ENCODE results near the gene LRP11.
"Not testable (repeated sequence)": the region's sequence is repeated elsewhere in the genome, so short reads cannot be mapped to it uniquely, and the experiment has no call there.

LRP11 gene

DNA sequence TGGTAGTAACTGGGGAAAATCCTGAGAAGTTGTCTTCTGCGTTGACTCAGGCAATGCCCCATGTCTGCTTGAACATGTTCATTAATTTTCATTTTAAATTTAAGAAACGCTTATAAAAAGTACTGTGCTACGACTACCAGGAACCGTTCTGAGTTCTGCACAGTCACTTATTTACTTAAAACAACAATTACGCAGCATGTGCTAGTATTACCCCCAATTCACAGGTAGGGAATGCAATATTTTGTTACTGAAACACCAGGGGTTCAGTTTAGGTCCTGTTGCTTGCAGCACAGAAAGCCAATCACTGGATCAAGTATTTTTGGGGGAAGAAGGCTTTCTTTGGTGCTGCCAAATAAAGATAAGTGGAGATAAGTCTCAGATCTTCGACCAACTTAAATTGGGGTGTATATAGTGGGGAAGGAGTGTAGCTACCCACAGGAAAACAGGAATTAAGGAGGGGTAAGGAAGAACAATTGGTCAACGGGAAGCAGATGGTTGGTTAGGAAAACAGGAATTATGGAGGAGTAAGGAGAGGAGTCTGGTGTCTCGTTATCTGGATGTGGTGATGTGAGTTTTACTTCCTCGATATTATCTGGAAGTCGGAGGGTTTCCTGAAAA, 5.2 kb upstream of the LRP11 start:
- in situ Hi-C loops (cut with MboI; ENCODE audit: low pct_unique_long_range_greater_than_20kb, low sequenced_read_pairs, unreplicated experiment), result no loop called here
- DNase-seq (ENCODE audit: low spot score), result no peak
- TF ChIP-seq, protein P1, sequence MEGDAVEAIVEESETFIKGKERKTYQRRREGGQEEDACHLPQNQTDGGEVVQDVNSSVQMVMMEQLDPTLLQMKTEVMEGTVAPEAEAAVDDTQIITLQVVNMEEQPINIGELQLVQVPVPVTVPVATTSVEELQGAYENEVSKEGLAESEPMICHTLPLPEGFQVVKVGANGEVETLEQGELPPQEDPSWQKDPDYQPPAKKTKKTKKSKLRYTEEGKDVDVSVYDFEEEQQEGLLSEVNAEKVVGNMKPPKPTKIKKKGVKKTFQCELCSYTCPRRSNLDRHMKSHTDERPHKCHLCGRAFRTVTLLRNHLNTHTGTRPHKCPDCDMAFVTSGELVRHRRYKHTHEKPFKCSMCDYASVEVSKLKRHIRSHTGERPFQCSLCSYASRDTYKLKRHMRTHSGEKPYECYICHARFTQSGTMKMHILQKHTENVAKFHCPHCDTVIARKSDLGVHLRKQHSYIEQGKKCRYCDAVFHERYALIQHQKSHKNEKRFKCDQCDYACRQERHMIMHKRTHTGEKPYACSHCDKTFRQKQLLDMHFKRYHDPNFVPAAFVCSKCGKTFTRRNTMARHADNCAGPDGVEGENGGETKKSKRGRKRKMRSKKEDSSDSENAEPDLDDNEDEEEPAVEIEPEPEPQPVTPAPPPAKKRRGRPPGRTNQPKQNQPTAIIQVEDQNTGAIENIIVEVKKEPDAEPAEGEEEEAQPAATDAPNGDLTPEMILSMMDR (IDR thresholded peaks at IDR 0.05; ENCODE audit: extremely low read depth, insufficient read depth, missing control alignments), result no peak

DNA sequence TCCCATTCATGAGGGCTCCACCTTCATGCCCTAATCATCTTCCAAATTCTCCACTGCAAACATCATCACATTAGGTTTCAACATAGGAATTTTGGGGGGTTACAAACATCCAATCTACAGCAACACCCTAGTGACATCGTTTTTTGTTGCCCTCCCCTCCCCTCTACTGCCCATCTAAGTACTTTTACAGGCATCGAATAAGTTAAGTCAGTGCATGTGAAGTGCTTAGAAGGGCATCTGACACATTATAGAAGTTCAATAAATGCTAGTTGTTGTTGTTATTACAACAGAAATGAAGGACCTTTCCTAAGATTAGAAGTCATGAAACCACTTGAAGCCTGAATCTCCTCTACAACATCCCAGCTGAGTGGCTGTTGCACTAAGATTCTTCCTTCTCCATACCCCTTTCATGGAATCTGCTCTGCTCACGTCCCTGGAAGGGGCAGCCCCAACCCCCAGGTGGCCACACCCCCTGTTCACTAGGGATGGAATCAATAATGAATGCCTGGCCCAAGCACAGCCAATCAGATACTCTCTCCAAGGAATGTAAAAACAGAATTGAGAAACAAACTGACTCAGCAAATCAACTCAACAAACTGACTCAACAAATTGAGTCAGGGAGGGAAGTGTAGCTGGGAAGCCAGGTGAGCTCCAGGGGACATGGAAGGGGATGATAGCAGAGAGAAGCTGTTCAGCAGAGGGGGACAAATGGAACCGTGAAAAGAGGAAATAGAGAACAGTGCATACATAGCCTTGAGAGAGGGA, 3.9 kb upstream of the LRP11 start:
- in situ Hi-C loops (cut with MboI; ENCODE audit: low pct_unique_long_range_greater_than_20kb, low sequenced_read_pairs, unreplicated experiment), result no loop called here
- TF ChIP-seq, protein P1 (IDR thresholded peaks at IDR 0.05; ENCODE audit: extremely low read depth, insufficient read depth, missing control alignments), result no peak
- no peak for DNase-seq (ENCODE audit: low spot score)

DNA sequence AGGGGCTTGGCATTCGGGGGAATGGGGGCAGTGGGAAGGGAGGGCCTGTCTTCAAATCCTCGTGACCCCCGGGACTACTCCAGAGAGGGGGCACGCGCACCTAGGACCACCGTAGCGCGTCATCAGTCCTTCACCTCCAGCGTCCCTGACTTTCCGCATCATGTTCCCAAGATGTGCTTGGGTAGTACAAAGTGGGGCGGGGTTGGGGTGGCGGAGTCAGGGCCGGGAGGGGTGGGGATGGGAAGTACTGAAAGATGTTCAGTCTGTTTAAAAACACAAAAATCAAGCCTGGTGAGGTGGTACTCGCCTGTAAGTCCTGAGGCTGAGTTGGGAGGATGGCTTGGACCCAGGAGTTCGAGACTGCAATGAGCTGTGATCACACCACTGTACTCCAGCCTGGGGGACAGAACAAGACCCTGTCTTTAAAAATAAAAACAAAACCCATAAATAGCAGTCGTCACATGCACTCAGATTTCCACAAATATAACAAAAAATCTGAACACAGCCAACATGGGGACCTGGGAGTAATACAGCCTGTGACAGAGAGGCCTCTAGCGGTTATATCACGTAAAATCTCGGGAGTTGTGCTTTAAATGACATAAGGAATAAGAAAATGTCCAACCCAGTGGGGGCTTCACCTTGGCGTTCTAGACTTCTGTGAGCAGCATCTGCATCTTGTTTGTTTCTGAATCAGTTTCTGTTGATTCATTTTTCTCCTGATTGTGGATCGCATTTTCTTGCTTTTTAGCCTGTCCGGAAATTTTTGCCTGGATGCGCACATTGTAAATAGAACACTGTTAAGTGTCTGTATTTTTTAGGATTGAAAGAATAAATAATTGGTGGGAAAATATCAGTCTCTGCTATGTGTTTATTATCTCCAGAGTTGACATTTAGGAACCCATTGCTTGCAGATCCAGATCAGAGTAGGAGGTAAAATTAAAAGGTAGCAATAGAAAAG, 698 bp upstream of the LRP11 start:
- TF ChIP-seq, protein P1 (IDR thresholded peaks at IDR 0.05; ENCODE audit: extremely low read depth, insufficient read depth, missing control alignments), result peak; percentile 49
- in situ Hi-C loops (cut with MboI; ENCODE audit: low pct_unique_long_range_greater_than_20kb, low sequenced_read_pairs, unreplicated experiment), result no loop called here
- DNase-seq (ENCODE audit: low spot score), result peak; percentile 71

DNA sequence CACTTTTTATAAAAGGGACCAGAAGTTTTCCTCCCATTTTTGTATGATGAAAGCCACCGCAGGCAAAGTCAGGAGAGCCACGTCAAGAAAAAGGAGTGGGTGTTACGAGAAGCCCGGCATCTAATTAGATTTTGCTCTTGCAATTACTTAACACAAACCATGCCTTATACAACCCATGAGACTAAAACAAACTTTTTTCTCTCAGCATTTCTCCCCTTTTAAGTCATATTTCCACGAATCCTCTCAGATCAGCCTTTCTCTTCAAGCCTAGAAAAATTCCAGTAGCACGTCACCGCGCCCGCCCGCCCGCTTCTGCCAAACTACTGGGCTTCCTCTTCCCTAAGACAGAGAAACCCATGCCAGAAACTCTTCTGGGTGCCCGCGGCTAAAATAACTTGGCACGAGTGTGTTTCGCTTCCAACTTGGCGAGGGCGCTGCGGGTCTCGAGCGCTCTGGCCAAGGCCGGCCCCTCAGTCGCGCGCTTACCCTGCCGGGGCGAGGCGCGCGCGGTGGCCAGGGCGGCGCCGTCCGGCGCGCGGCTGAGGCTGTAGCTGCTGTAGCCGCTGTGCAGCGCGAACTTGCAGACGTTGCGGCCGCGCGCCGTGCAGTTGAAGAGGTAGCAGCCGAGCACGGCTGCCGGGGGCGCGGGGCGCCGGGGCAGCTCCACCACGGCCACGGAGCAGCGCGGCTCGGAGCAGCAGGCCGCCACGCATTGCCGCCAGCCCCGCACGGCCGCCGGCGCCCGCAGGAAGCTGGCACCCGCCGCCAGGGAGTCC, 1.0 kb downstream of the LRP11 start:
- TF ChIP-seq, protein P1 (IDR thresholded peaks at IDR 0.05; ENCODE audit: extremely low read depth, insufficient read depth, missing control alignments), result no peak
- in situ Hi-C loops (cut with MboI; ENCODE audit: low pct_unique_long_range_greater_than_20kb, low sequenced_read_pairs, unreplicated experiment), result no loop called here
- DNase-seq (ENCODE audit: low spot score), result peak; percentile 67

DNA sequence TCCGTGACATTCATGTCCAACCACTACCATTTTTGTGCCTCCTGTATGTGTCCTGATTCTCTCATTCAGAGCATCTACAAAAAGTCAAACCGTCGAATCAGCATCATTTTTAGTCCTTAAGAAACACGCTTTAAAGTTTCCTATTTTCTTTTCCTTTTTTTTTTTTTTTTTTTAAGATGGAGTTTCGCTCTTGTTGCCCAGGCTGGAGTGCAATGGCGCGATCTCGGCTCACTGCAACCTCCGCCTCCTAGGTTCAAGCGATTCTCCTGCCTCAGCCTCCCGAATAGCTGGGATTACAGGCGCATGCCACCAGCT, 1.8 kb downstream of the LRP11 start:
- DNase-seq (ENCODE audit: low spot score); in situ Hi-C loops (cut with MboI; ENCODE audit: low pct_unique_long_range_greater_than_20kb, low sequenced_read_pairs, unreplicated experiment): not testable (repeated sequence)

DNA sequence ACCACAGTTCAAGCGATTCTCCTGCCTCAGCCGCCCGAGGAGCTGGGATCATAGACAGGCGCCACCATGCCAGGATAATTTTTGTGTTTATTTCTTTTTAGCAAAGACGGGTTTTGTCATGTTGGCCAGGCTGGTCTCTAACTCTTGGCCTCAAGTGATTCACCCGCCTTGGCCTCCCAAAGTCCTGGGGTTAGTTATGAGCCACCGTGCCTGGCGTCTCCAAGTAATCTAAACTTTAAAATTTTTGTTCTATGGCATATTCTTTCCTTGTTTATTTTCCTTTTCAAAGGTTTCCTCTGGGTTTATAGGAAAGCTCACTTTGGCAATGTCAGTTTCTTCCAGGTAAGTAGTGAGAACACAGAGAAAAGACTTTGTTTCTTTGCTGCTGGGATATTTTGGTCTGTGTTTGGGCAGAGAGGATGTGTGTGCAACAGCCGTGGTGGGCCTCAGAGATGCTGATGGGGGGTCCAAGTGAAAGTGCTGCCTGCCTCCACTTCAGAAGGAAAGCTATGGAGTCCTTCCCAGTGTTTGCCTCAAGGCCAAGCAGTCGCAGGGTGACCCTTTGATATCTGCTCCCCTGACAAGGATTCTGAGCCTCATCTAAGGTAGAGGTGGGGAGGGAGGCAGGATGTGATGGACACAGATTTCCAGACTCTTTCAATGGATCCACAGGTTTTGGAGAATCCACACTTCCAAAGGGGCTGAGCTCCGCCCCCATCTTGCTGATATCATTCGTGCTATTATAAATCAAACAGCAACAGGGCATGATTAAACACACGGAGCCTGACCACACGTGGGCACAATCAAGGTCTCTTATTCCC, 2.3 kb downstream of the LRP11 start:
- TF ChIP-seq, protein P1 (IDR thresholded peaks at IDR 0.05; ENCODE audit: extremely low read depth, insufficient read depth, missing control alignments), result no peak
- no peak for DNase-seq (ENCODE audit: low spot score)
- in situ Hi-C loops (cut with MboI; ENCODE audit: low pct_unique_long_range_greater_than_20kb, low sequenced_read_pairs, unreplicated experiment), result no loop called here

All from GM13977 (cell line).